ENCODE results near the gene TFAP2A. TPM values are rescaled to one million over a fixed set of nuclear protein-coding genes. Genes with fewer than 3 reads are reported as not detected.

The TFAP2A gene
- total and polyA plus RNA-seq, 11 donors = 0.11 to 1.4 (median 0.30) TPM; not detected in 1

GRCh38 chr6:10446548-10446947, 31.7 kb upstream of the TFAP2A start:
- WGBS, 4 donors = 81 to 89% (median 86%) methylated on average over 1 of the region's 1 CpG
- Histone ChIP-seq H3K4me1 (no peaks in the 10 kb centered on the region), H3K9me3 (no peaks in the 10 kb centered on the region), H3K4me3 (no peak overlapping the region), H3K27ac (no peak overlapping the region), H3K27me3 (peaks cover 0 to 31% (median 6%) of the 10 kb centered on the region in 9 donors), H3K36me3 (no peaks in the 10 kb centered on the region)
- ATAC-seq = no peak
- TF ChIP-seq POLR2A (IDR thresholded peaks at IDR 0.05) (no peak), CTCF (IDR thresholded peaks at IDR 0.05) (no peak)
- DNase-seq = no peak
- intact Hi-C loops (cut with DNase I) = no loop called here

GRCh38 chr6:10441655-10442009, 26.8 kb upstream of the TFAP2A start:
- ATAC-seq (no peak), DNase-seq (no peak)
- Histone ChIP-seq H3K4me3 (no peak overlapping the region), H3K27me3 (peaks cover 0 to 26% (median 0%) of the 10 kb centered on the region in 9 donors), H3K36me3 (no peaks in the 10 kb centered on the region), H3K4me1 (no peaks in the 10 kb centered on the region), H3K9me3 (no peaks in the 10 kb centered on the region), H3K27ac (no peak overlapping the region)
- no peak for TF ChIP-seq CTCF (IDR thresholded peaks at IDR 0.05)
- no peak for TF ChIP-seq POLR2A (IDR thresholded peaks at IDR 0.05)
- 81 to 86% (median 82%) methylated on average over 3 of the region's 3 CpGs for WGBS, 4 donors
- intact Hi-C loops (cut with DNase I) = no loop called here

GRCh38 chr6:10441004-10441654, 26.3 kb upstream of the TFAP2A start:
- TF ChIP-seq CTCF (IDR thresholded peaks at IDR 0.05) = no peak
- TF ChIP-seq POLR2A (IDR thresholded peaks at IDR 0.05) = no peak
- Histone ChIP-seq H3K4me1 (no peaks in the 10 kb centered on the region), H3K4me3 (no peak overlapping the region), H3K9me3 (no peaks in the 10 kb centered on the region), H3K27ac (no peak overlapping the region), H3K36me3 (no peaks in the 10 kb centered on the region), H3K27me3 (peaks cover 0 to 26% (median 0%) of the 10 kb centered on the region in 9 donors)
- DNase-seq = no peak
- 50 to 63% (median 60%) methylated on average over 7 of the region's 7 CpGs for WGBS, 4 donors
- intact Hi-C loops (cut with DNase I) = no loop called here
- no peak for ATAC-seq

GRCh38 chr6:10437891-10438290, 23.0 kb upstream of the TFAP2A start:
- Histone ChIP-seq H3K27me3 (peaks cover 0 to 40% (median 0%) of the 10 kb centered on the region in 9 donors), H3K36me3 (no peaks in the 10 kb centered on the region), H3K4me1 (no peaks in the 10 kb centered on the region), H3K27ac (no peak overlapping the region), H3K9me3 (no peaks in the 10 kb centered on the region), H3K4me3 (no peak overlapping the region)
- no peak for ATAC-seq
- intact Hi-C loops (cut with DNase I) = loop anchor here in 6 of 10 donors (2.0 to 10.0 kb wide), 7 partner anchors 403 to 1733 kb away; no protein-coding TSS in a partner anchor
- TF ChIP-seq POLR2A (IDR thresholded peaks at IDR 0.05) = no peak
- TF ChIP-seq CTCF (IDR thresholded peaks at IDR 0.05) = no peak
- DNase-seq = no peak
- 85 to 91% (median 87%) methylated on average over 3 of the region's 3 CpGs for WGBS, 4 donors

All from heart left ventricle (tissue), 16 donors.